RWPE1 (cell line): ENCODE data around the gene NANS.

Experiments
- CTCF ChIA-PET: fragments of 350-600 bp; sonication (Branson Sonifier 250); formaldehyde crosslinking; extraction: SDS; loops from one replicate; lab custom pipeline; 2021; lab: Yijun Ruan, JAX
- POLR2A ChIA-PET: fragments of 400-600 bp; formaldehyde crosslinking; extraction: SDS; loops from one replicate; lab custom pipeline; 2020; ENCODE audit warnings: antibody characterized with exemption; ENCODE audit not compliant: low non-redundant PET; lab: Yijun Ruan, JAX
- DNase-seq: peaks from one replicate; pipeline ENCODE4 v3.0.0; 2012; ENCODE audit warnings: low spot score
- H3K27ac ChIP-seq: fragments of 450-650 bp; 2 replicates; pipeline ENCODE4 v1.5.1; 2017
- TF ChIP-seq, protein P1 (sequence below): fragments of 450-650 bp; conservative IDR thresholded peaks from 2 replicates; pipeline ENCODE4 v1.5.1; 2017; ENCODE audit warnings: low read depth, mild to moderate bottlenecking

The NANS gene

DNA sequence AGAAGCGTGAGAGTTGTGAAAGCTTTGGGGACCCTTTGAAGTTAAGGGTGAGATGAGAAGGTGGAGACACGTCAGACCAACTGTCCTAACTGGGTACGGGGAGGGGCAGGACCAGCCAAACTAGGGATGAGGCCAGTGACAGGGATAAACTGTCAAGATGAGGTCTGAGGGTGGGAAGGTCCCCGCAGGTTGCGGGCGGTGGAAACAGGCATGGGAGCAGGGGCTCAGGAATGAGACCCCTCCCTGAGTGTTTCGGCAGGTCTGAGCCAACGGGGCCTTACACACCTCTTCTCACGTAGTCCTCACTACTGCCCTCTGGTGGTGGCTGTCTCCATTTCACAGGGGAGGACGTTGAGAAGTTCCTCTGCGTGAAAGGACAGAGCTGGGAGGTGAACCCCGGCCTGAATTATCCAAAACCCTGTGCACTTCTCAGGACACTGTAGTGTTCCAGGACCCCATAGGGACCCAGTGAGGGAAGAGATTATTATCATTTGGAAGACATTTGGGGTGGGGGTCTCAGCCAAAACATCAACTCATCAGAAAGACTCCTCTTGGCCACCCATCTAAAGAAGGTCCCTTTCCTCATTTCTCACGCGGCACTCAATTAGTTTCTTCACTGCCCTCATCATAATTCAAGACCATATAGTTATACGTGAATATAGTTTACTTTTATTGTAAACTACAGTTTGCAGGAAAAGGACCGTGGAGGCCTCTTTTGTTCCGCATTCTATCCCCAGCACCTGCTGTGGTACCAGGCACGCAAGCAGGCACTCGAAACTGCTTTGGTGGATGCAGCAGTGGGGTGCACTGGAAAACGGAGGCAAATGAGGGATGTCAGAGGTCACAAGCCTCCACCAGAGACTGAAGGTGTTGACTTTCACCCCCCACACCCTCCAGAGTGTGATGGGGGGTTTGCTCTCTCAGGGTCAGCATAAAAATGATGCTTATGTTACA lies 21.7 kb upstream of the NANS start:
- ChIA-PET CTCF (interaction anchor here (0.5 to 1.4 kb wide), 13 partner anchors 9 to 269 kb away, joined by 3 to 10 read pairs (median 3); partner anchors contain the start of genes NANS and TRMO), POLR2A (no interaction called here)
- TF ChIP-seq, protein P1, sequence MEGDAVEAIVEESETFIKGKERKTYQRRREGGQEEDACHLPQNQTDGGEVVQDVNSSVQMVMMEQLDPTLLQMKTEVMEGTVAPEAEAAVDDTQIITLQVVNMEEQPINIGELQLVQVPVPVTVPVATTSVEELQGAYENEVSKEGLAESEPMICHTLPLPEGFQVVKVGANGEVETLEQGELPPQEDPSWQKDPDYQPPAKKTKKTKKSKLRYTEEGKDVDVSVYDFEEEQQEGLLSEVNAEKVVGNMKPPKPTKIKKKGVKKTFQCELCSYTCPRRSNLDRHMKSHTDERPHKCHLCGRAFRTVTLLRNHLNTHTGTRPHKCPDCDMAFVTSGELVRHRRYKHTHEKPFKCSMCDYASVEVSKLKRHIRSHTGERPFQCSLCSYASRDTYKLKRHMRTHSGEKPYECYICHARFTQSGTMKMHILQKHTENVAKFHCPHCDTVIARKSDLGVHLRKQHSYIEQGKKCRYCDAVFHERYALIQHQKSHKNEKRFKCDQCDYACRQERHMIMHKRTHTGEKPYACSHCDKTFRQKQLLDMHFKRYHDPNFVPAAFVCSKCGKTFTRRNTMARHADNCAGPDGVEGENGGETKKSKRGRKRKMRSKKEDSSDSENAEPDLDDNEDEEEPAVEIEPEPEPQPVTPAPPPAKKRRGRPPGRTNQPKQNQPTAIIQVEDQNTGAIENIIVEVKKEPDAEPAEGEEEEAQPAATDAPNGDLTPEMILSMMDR = peak; percentile 81
- DNase-seq = peak; percentile 73
- 0 out of 2 replicates have a peak overlapping the region, but pooled peaks have one; percentile 0 for H3K27ac ChIP-seq

DNA sequence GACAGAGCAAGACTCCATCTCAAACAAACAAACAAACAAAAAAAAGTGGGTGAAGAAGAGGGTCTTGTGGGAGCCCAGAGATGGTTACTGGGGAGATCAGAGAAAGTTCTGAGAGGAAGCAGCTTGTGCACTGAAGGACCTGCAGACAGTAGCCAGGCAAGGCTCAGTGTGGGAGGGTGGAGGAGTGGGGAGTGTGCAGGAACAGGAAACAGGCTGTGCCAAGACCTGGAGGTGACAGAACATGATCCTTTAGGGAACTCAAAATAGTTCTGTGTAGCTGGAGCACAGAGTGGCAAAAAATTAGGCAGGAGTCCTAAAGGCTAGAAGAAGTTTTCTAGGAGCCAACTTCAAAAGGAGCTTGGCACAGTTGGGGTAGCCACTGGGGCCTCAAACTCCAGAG lies 19.2 kb upstream of the NANS start:
- CTCF ChIA-PET = interaction anchor here (0.7 kb wide), 1 partner anchor 51 kb away, joined by 4 read pairs; no protein-coding TSS in a partner anchor
- H3K27ac ChIP-seq = no peak overlapping the region
- POLR2A ChIA-PET = no interaction called here
- TF ChIP-seq, protein P1 = no peak
- DNase-seq = no peak

DNA sequence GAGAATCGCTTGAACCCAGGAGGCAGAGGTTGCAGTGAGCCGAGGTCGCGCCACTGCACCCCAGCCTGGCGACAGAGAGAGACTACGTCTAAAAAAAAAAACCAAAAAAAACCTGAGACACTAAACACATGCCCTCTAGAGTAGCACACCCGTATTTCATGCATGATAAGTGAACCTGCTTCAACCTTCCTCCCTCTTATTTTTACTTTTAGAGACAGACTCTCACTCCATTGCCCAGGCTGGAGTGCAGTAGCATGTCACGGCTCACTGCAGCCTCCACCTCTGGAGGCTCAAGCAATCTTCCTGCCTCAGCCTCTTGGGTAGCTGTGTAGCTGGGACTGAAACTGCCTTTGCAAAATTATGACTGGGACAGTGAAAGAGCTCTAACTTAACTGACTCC lies 17.6 kb upstream of the NANS start:
- TF ChIP-seq, protein P1 = no peak
- DNase-seq = no peak
- no peak overlapping the region for H3K27ac ChIP-seq
- ChIA-PET CTCF (interaction anchor here (0.6 kb wide), 1 partner anchor 14 kb away, joined by 3 read pairs; no protein-coding TSS in a partner anchor), POLR2A (no interaction called here)

DNA sequence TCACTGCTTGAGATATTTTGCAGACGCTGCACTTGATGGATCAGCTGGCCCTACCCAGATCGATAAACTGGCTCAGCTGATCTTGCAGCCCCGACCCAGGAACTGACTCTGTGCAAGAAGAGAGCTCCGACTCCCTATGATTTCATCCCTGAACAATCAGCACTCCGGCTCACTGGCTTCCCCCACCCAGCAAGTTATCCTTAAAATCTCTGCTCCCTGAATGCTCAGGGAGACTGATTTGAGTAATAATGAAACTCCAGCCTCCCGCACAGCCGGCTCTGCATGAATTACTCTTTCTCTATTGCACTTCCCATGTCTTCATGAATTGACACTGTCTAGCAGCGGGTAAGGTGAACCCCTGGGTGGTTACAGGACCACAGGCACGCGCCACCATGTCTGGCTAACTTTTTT lies 16.9 kb upstream of the NANS start:
- H3K27ac ChIP-seq = no peak overlapping the region
- no peak for DNase-seq
- CTCF ChIA-PET = interaction anchor here (0.6 kb wide), 1 partner anchor 14 kb away, joined by 3 read pairs; no protein-coding TSS in a partner anchor
- POLR2A ChIA-PET = no interaction called here
- TF ChIP-seq, protein P1 = no peak

DNA sequence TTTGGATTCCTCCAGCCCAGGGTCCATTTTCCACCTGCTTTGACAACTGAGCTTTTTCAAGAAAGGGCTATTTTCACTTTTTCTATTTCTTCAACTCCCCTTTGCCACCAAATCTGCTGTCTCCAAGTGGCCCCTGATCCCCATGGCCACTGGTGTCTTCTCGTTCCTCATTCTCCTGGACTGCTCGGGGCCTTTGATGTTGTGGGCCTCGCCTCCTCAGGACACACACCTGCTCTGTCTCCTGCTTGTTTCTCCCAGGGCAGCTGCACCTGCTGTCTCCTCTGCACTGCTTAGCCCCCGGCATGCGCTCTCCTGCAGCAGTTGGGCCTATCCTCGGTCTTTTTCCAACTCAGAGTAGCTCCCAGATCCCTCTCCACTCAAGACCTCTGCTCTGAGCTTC lies 16.3 kb upstream of the NANS start:
- POLR2A ChIA-PET = interaction anchor here (0.8 kb wide), 1 partner anchor 35 kb away, joined by 3 read pairs; no protein-coding TSS in a partner anchor
- CTCF ChIA-PET = interaction anchor here (0.5 kb wide), 1 partner anchor 223 kb away, joined by 3 read pairs; no protein-coding TSS in a partner anchor
- TF ChIP-seq, protein P1 = no peak
- DNase-seq = no peak
- no peak overlapping the region for H3K27ac ChIP-seq

DNA sequence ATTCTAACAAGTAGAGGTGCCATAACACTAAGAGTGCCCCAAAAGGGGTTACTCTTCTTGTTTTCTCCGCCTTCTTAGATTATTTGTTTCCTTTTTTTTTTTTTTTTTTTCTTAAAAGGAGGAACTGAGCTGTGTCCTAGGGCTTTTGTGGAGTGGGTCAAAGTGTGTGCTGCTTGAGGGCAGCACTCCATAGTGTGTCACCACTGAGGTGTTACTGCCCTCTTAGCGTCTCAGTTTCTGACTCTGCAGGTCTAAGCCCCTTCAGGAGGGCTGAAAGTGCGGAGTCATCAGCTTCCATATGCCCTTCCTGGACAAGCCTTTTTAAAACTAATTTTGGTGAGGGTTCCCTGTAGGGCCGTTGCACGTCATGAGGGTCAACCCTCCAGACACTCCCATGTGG lies 12.6 kb upstream of the NANS start:
- TF ChIP-seq, protein P1 = no peak
- CTCF ChIA-PET = no interaction called here
- no peak overlapping the region for H3K27ac ChIP-seq
- POLR2A ChIA-PET = no interaction called here
- DNase-seq = no peak
